ENCODE results near the gene MAPKAPK5.

DNA sequence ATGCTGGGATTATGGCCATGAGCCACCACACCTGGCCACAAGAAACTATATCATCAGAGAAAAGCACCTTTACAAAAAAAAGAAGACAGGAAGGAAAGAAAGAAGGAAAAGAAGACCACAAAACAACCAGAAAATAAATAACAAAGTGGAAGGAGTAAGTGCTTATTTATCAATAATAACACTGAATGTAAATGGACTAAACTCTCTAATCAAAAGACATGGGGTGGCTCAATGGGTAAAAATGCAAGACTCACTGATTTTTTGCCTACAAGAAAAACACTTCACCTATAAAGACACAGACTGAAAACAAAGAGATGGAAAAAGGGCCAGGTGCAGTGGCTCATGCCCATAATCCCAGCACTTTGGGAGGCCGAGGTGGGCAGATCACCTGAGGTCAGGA is 65.7 kb downstream of the MAPKAPK5 start:
- TF ChIP-seq POLR2A (IDR thresholded peaks at IDR 0.05; ENCODE audit: extremely low read depth, insufficient read length) = no peak
- no peak for TF ChIP-seq CTCF (IDR thresholded peaks at IDR 0.05; ENCODE audit: low read depth, low read length)
